Measurements from ENCODE around the gene CAMTA2.

DNA sequence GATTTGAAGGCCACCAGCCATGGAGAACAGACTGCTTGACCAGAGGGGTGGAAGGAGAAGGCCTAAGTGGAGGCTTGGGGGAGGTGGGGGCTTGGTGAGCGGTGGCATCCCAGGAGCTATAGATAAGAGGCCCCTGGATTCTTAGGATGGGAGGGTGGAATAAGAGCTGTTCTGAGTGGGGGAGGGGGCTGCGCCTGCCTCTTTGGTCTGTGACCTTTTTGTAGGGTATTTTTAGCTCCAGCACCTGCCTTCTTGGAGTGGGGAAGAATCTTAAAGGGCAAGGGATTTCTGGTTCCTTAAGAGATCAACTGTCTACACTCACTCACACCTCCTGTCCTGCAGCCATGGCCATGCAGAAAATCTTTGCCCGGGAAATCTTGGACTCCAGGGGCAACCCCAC is 36.0 kb downstream of the CAMTA2 start:
- TF ChIP-seq, protein P1, sequence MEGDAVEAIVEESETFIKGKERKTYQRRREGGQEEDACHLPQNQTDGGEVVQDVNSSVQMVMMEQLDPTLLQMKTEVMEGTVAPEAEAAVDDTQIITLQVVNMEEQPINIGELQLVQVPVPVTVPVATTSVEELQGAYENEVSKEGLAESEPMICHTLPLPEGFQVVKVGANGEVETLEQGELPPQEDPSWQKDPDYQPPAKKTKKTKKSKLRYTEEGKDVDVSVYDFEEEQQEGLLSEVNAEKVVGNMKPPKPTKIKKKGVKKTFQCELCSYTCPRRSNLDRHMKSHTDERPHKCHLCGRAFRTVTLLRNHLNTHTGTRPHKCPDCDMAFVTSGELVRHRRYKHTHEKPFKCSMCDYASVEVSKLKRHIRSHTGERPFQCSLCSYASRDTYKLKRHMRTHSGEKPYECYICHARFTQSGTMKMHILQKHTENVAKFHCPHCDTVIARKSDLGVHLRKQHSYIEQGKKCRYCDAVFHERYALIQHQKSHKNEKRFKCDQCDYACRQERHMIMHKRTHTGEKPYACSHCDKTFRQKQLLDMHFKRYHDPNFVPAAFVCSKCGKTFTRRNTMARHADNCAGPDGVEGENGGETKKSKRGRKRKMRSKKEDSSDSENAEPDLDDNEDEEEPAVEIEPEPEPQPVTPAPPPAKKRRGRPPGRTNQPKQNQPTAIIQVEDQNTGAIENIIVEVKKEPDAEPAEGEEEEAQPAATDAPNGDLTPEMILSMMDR (conservative IDR thresholded peaks at IDR 0.05): no peak
- no peak for TF ChIP-seq EZH2 (IDR thresholded peaks at IDR 0.05; ENCODE audit: low read depth)
